ENCODE results near the gene VGLL1.

VGLL1 gene

GRCh38 chrX:136531951-136532350, at the start of gene VGLL1:
TSS of gene VGLL1 (plus strand) at chrX:136532215. CDS start at chrX:136536021, 3,806 bp downstream.
- no peak for TF ChIP-seq ARNT (IDR thresholded peaks at IDR 0.05)
- ChIA-PET POLR2A (no interaction called here), CTCF (no interaction called here)
- no peak for DNase-seq (ENCODE audit: extremely low spot score)

- ChIA-PET POLR2A (no interaction called here), CTCF (no interaction called here)
- TF ChIP-seq CTBP1 (IDR thresholded peaks at IDR 0.05; ENCODE audit: borderline replicate concordance) (no peak), PKNOX1 (IDR thresholded peaks at IDR 0.05) (no peak), SUZ12 (IDR thresholded peaks at IDR 0.05) (no peak), SP1 (IDR thresholded peaks at IDR 0.05) (no peak), BHLHE40 (IDR thresholded peaks at IDR 0.05; ENCODE audit: borderline replicate concordance) (no peak), TARDBP (IDR thresholded peaks at IDR 0.05) (no peak), L3MBTL2 (conservative IDR thresholded peaks at IDR 0.05) (no peak), FOXA1 (IDR thresholded peaks at IDR 0.05) (no peak)
- no peak for DNase-seq (ENCODE audit: extremely low spot score)
Measured at GRCh38 chrX:136487647-136488046, 44.4 kb upstream of the VGLL1 start, which contains the start of gene BRS3. TSS of gene BRS3 (plus strand) at chrX:136487947. CDS start at chrX:136488115, 168 bp downstream.

- CTCF ChIA-PET, result no interaction called here
- TF ChIP-seq CTBP1 (IDR thresholded peaks at IDR 0.05; ENCODE audit: borderline replicate concordance) (no peak), SUZ12 (IDR thresholded peaks at IDR 0.05) (no peak), FOXA1 (IDR thresholded peaks at IDR 0.05) (no peak), PKNOX1 (IDR thresholded peaks at IDR 0.05) (no peak), SP1 (IDR thresholded peaks at IDR 0.05) (no peak), FOXM1 (IDR thresholded peaks at IDR 0.05; ENCODE audit: borderline replicate concordance) (no peak), FOXK2 (IDR thresholded peaks at IDR 0.05) (no peak), BHLHE40 (IDR thresholded peaks at IDR 0.05; ENCODE audit: borderline replicate concordance) (no peak), ZNF384 (IDR thresholded peaks at IDR 0.05) (no peak), ELF4 (IDR thresholded peaks at IDR 0.05) (no peak), HDGF (IDR thresholded peaks at IDR 0.05; ENCODE audit: borderline replicate concordance) (no peak), ARNT (IDR thresholded peaks at IDR 0.05) (no peak), L3MBTL2 (conservative IDR thresholded peaks at IDR 0.05) (no peak), NFRKB (IDR thresholded peaks at IDR 0.05) (no peak), LEF1 (IDR thresholded peaks at IDR 0.05; ENCODE audit: borderline replicate concordance) (no peak), TARDBP (IDR thresholded peaks at IDR 0.05) (no peak)
- no peak for DNase-seq (ENCODE audit: extremely low spot score)
- POLR2A ChIA-PET, result no interaction called here
Measured at GRCh38 chrX:136488706-136489105, 43.3 kb upstream of the VGLL1 start.

GRCh38 chrX:136491832-136492231, 40.2 kb upstream of the VGLL1 start:
- TF ChIP-seq ZNF384 (IDR thresholded peaks at IDR 0.05) (peak; percentile 40; the same call in 1 of the 2 replicates), ELF4 (IDR thresholded peaks at IDR 0.05) (no peak)
- no peak for DNase-seq (ENCODE audit: extremely low spot score)
- CTCF ChIA-PET, result interaction anchor here (0.6 to 0.7 kb wide), 3 partner anchors 11 to 225 kb away, joined by 3 to 4 read pairs (median 3); no protein-coding TSS in a partner anchor
- POLR2A ChIA-PET, result no interaction called here

GRCh38 chrX:136493011-136493410, 39.0 kb upstream of the VGLL1 start:
- CTCF ChIA-PET, result no interaction called here
- no peak for TF ChIP-seq FOXK2 (IDR thresholded peaks at IDR 0.05)
- no peak for TF ChIP-seq ARNT (IDR thresholded peaks at IDR 0.05)
- POLR2A ChIA-PET, result no interaction called here
- no peak for DNase-seq (ENCODE audit: extremely low spot score)

- CTCF ChIA-PET, result no interaction called here
- POLR2A ChIA-PET, result no interaction called here
- TF ChIP-seq SP1 (IDR thresholded peaks at IDR 0.05), result no peak
- no peak for TF ChIP-seq L3MBTL2 (conservative IDR thresholded peaks at IDR 0.05)
- no peak for TF ChIP-seq FOXA1 (IDR thresholded peaks at IDR 0.05)
- TF ChIP-seq ELF4 (IDR thresholded peaks at IDR 0.05), result no peak
- no peak for TF ChIP-seq FOXK2 (IDR thresholded peaks at IDR 0.05)
- TF ChIP-seq BHLHE40 (IDR thresholded peaks at IDR 0.05; ENCODE audit: borderline replicate concordance), result no peak
- no peak for TF ChIP-seq ZNF384 (IDR thresholded peaks at IDR 0.05)
- no peak for TF ChIP-seq HDGF (IDR thresholded peaks at IDR 0.05; ENCODE audit: borderline replicate concordance)
- TF ChIP-seq SUZ12 (IDR thresholded peaks at IDR 0.05), result no peak
- no peak for TF ChIP-seq CTBP1 (IDR thresholded peaks at IDR 0.05; ENCODE audit: borderline replicate concordance)
- no peak for TF ChIP-seq FOXM1 (IDR thresholded peaks at IDR 0.05; ENCODE audit: borderline replicate concordance)
- TF ChIP-seq PKNOX1 (IDR thresholded peaks at IDR 0.05), result no peak
- TF ChIP-seq NFRKB (IDR thresholded peaks at IDR 0.05), result no peak
- TF ChIP-seq TARDBP (IDR thresholded peaks at IDR 0.05), result no peak
- no peak for TF ChIP-seq LEF1 (IDR thresholded peaks at IDR 0.05; ENCODE audit: borderline replicate concordance)
- no peak for TF ChIP-seq ARNT (IDR thresholded peaks at IDR 0.05)
- DNase-seq (ENCODE audit: extremely low spot score), result no peak
Measured at GRCh38 chrX:136495043-136495442, 37.0 kb upstream of the VGLL1 start.

- CTCF ChIA-PET, result interaction anchor here (0.6 kb wide), 1 partner anchor 87 kb away, joined by 4 read pairs; no protein-coding TSS in a partner anchor
Measured at GRCh38 chrX:136496186-136496763, 35.7 kb upstream of the VGLL1 start.

More at GRCh38 chrX:136496186-136496763, 35.7 kb upstream of the VGLL1 start:
- DNase-seq (ENCODE audit: extremely low spot score), result no peak
- TF ChIP-seq FOXM1 (IDR thresholded peaks at IDR 0.05; ENCODE audit: borderline replicate concordance) (no peak), HDGF (IDR thresholded peaks at IDR 0.05; ENCODE audit: borderline replicate concordance) (no peak), L3MBTL2 (conservative IDR thresholded peaks at IDR 0.05) (no peak), CTBP1 (IDR thresholded peaks at IDR 0.05; ENCODE audit: borderline replicate concordance) (no peak), FOXK2 (IDR thresholded peaks at IDR 0.05) (peak; percentile 67), LEF1 (IDR thresholded peaks at IDR 0.05; ENCODE audit: borderline replicate concordance) (no peak), PKNOX1 (IDR thresholded peaks at IDR 0.05) (no peak)
- POLR2A ChIA-PET, result interaction anchor here (0.8 to 1.9 kb wide), 4 partner anchors 11 to 466 kb away, joined by 3 to 7 read pairs (median 4); no protein-coding TSS in a partner anchor
